Smooth muscle cell (in vitro differentiated cells): ENCODE results near the gene MAPKAP1. TPM values are rescaled to one million over a fixed set of nuclear protein-coding genes. Genes with fewer than 3 reads are reported as not detected.

Source experiments
- DNase-seq: peaks from one replicate; lab custom pipeline; 2025; ENCODE audit not compliant: unreplicated experiment; lab: John Stamatoyannopoulos, UW
- H2AFZ ChIP-seq: fragments of 200-600 bp; sonication (generic); 2 replicates; pipeline ENCODE4 v1.6.0; 2016; ENCODE audit warnings: antibody characterized with exemption, low read depth, mild to moderate bottlenecking
- H3F3A ChIP-seq: fragments of 200-600 bp; sonication (generic); 2 replicates; pipeline ENCODE4 v1.6.0; 2017; ENCODE audit warnings: antibody characterized with exemption, low read depth
- H3K27ac ChIP-seq: fragments of 200-600 bp; sonication (generic); 2 replicates; pipeline ENCODE4 v1.5.1; 2016; ENCODE audit warnings: low read depth, mild to moderate bottlenecking
- H3K27me3 ChIP-seq: fragments of 200-600 bp; sonication (generic); 2 replicates; pipeline ENCODE4 v1.6.1; 2016; ENCODE audit warnings: low read depth, mild to moderate bottlenecking
- H3K36me3 ChIP-seq: fragments of 200-600 bp; sonication (generic); 2 replicates; pipeline ENCODE4 v1.5.1; 2016; ENCODE audit warnings: low read depth
- H3K4me1 ChIP-seq: fragments of 200-600 bp; sonication (generic); 2 replicates; pipeline ENCODE4 v1.5.1; 2016; ENCODE audit warnings: low read depth
- H3K4me2 ChIP-seq: fragments of 200-600 bp; sonication (generic); 2 replicates; pipeline ENCODE4 v1.6.0; 2016; ENCODE audit warnings: mild to moderate bottlenecking
- H3K4me3 ChIP-seq: fragments of 200-600 bp; sonication (generic); 2 replicates; pipeline ENCODE4 v1.5.1; 2016; ENCODE audit warnings: mild to moderate bottlenecking
- H3K79me2 ChIP-seq: fragments of 200-600 bp; sonication (generic); 2 replicates; pipeline ENCODE4 v1.6.0; 2016; ENCODE audit warnings: low read depth, mild to moderate bottlenecking
- H3K9ac ChIP-seq: fragments of 200-600 bp; sonication (generic); 2 replicates; pipeline ENCODE4 v1.6.0; 2016; ENCODE audit warnings: low read depth
- H3K9me3 ChIP-seq: fragments of 200-600 bp; sonication (generic); replicated peaks from 2 replicates; pipeline ENCODE4 v1.5.1; 2016; ENCODE audit warnings: low read depth
- H4K20me1 ChIP-seq: fragments of 200-600 bp; sonication (generic); 2 replicates; pipeline ENCODE4 v1.6.0; 2016; ENCODE audit warnings: low read depth
- CTCF ChIP-seq: fragments of 200-600 bp; sonication (generic); IDR thresholded peaks from 2 replicates; pipeline ENCODE4 v1.5.1; 2017; ENCODE audit warnings: borderline replicate concordance, mild to moderate bottlenecking, antibody characterized with exemption; ENCODE audit not compliant: insufficient read depth, poor library complexity, severe bottlenecking
- WGBS: methylation state at CpG from one replicate; pipeline ENCODE4 v1.1.7; 2016; ENCODE audit warnings: low lambda C conversion rate; 5-methylcytosine and 5-hydroxymethylcytosine counted together
- polyA plus RNA-seq: library from polyadenylated mRNA; unstranded; fragments of >200 nt; fragmentation: Nextera tagmentation; extraction: Ambion mirVana; gene quantifications from 2 replicates; pipeline ENCODE4 v1.2.1, GENCODE V29; 2016
- total RNA-seq: library from RNA; depleted of rRNA; stranded (reverse); fragments of >200 nt; gene quantifications from 2 replicates; pipeline ENCODE4 v1.2.3, GENCODE V29; 2014

The MAPKAP1 gene
- total and polyA plus RNA-seq, 2 experiments from 2014 or later, result 50.1 to 74.5 TPM

- no peak for DNase-seq
- no peaks in the 10 kb centered on the region for H3K36me3 ChIP-seq
- H3K9ac ChIP-seq, result no peak overlapping the region
- no peak overlapping the region for H2AFZ ChIP-seq
- H3K27ac ChIP-seq, result no peak overlapping the region
- 61% methylated on average over 12 of the region's 12 CpGs for WGBS
- peaks cover 9% of the 10 kb centered on the region for H4K20me1 ChIP-seq
- no peak overlapping the region for H3K4me2 ChIP-seq
- peaks cover 67% of the 10 kb centered on the region for H3K4me1 ChIP-seq
- no peaks in the 10 kb centered on the region for H3K79me2 ChIP-seq
- no peaks in the 10 kb centered on the region for H3K27me3 ChIP-seq
- no peak for TF ChIP-seq CTCF
- no peaks in the 10 kb centered on the region for H3K9me3 ChIP-seq
- H3K4me3 ChIP-seq, result no peak overlapping the region
- peaks cover 20% of the 10 kb centered on the region for H3F3A ChIP-seq
These were observed 242.2 kb downstream of the MAPKAP1 start for GRCh38 chr9:125464591-125465385.

GRCh38 chr9:125463926-125464325 is 243.1 kb downstream of the MAPKAP1 start:
- H2AFZ ChIP-seq, result no peak overlapping the region
- TF ChIP-seq CTCF, result no peak

GRCh38 chr9:125462861-125463291 is 244.1 kb downstream of the MAPKAP1 start:
- no peaks in the 10 kb centered on the region for H3K9me3 ChIP-seq
- H3K27me3 ChIP-seq, result no peaks in the 10 kb centered on the region
- no peak overlapping the region for H2AFZ ChIP-seq
- peaks cover 67% of the 10 kb centered on the region for H3K4me1 ChIP-seq
- WGBS, result 65% methylated on average over 10 of the region's 10 CpGs
- H3K79me2 ChIP-seq, result no peaks in the 10 kb centered on the region
- no peak for TF ChIP-seq CTCF
- peaks cover 20% of the 10 kb centered on the region for H3F3A ChIP-seq
- H3K27ac ChIP-seq, result no peak overlapping the region
- H3K4me3 ChIP-seq, result no peak overlapping the region
- no peak overlapping the region for H3K4me2 ChIP-seq
- H4K20me1 ChIP-seq, result peaks cover 9% of the 10 kb centered on the region
- DNase-seq, result no peak
- no peak overlapping the region for H3K9ac ChIP-seq
- H3K36me3 ChIP-seq, result no peaks in the 10 kb centered on the region

More at GRCh38 chr9:125463926-125464325, 243.1 kb downstream of the MAPKAP1 start:
- Histone ChIP-seq H3K27me3 (no peaks in the 10 kb centered on the region), H3K9ac (no peak overlapping the region), H4K20me1 (peaks cover 9% of the 10 kb centered on the region), H3K36me3 (no peaks in the 10 kb centered on the region), H3K4me3 (no peak overlapping the region), H3K4me1 (peaks cover 67% of the 10 kb centered on the region), H3F3A (peaks cover 20% of the 10 kb centered on the region), H3K4me2 (no peak overlapping the region), H3K79me2 (no peaks in the 10 kb centered on the region), H3K9me3 (no peaks in the 10 kb centered on the region), H3K27ac (no peak overlapping the region)
- WGBS, result 99% methylated on average over 2 of the region's 2 CpGs
- no peak for DNase-seq
